Endothelial cell of hepatic sinusoid (primary cell): Measurements from ENCODE around the gene CALML4.
"Not testable (repeated sequence)": the region's sequence is repeated elsewhere in the genome, so short reads cannot be mapped to it uniquely, and the experiment has no call there.

Experiments
- in situ Hi-C: cut with HindIII; loops from 2 replicates; pipeline ENCODE4 v1.10.0; 2017; ENCODE audit warnings: low sequenced_read_pairs

Gene CALML4

DNA sequence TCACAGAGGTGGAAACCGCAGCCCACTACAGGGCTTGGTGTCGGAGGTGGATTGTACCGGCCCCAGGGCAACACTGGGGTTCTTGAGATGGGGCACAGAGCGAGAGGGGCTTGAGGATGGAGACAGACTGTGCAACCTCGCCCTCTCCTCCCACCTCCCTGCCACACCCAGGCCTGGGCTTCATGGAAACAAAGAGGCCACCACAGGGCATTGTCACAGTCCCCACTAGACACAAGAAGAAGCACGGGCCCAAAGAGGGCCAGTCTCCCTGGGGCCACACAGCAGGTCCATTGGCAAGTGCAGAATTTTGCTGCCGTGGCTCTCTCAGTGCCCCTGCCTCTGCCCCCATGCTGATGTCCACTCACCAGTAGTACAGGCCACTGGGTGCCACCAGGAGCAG is 4.1 kb upstream of the CALML4 start:
- in situ Hi-C loops: no loop called here

- in situ Hi-C loops: no loop called here
These were observed 3.6 kb upstream of the CALML4 start for GRCh38 chr15:68208636-68209240.

GRCh38 chr15:68208136-68208535 is 3.0 kb upstream of the CALML4 start:
- in situ Hi-C loops: no loop called here

GRCh38 chr15:68207176-68207935 is 2.2 kb upstream of the CALML4 start:
- in situ Hi-C loops: no loop called here

DNA sequence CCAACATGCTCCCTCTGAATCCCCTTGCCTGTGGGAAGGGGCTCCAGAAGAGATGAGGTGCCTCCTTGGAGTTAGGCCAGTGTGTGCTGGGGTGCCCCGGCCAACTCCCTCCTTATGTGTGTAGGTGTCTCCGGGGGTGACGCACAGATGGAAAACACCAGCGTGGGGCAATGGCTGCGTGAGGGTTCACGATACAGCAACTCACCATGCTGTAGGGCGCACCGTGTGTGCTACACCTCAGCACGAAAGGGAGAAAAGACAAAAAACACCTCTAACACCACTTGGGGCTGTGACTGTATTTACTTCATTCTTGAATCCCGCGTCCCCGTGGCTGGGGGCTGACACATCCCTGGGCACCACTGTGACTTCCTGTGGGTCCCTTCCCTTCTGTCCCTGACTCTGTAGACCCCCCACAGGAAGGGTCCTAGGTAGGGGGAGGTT is 1.6 kb upstream of the CALML4 start:
- in situ Hi-C loops: no loop called here

DNA sequence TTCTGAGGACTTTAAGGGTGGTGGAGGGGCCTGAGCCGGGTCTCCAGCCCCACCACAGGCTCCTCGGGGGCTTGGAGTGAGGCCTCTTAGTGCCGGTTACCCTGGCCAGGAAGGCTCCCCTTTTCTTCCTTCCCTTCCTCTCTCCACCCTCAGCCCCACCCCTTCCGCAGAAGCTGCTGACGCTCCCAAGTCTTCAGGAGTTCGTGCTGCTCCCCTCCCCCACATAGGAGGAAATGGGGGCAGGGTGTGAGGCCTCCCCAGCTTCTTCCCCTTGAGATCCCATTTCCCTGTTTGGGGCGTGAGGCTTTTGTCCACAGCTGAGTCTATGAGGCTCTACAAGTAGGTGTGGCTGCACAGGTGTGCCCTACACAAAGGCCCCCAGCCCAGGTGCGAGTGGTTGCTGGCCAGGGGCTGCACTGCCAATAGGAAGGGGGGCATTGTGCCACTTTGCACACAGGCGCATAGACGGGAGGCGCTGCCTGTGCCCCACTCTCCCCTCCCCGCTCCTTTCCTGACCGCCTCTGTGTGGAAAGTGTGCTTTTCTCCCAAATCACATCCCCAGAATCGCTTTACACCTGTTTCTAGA is 915 bp upstream of the CALML4 start:
- in situ Hi-C loops: no loop called here

- in situ Hi-C loops: no loop called here
These were observed 419 bp upstream of the CALML4 start for GRCh38 chr15:68205558-68205944.

DNA sequence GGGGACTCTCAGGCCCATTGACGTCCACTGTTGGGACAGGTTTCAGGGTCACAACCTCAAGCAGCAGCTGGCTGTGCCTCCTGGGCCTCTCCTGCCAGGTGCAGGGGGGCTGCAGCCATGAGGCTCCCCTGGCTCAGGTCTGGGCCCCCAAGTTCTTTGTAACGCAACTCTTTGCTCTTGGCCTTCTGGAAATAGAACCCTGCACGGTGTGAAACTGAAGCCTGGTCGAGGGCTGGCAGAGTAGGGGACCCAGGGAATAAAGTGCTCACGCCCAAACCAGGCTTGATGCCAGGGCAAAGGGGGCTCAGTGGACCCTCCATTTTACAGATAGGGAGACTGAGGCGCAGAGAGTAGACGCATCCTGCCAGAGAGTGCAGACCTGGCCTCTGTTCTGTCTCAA is 771 bp downstream of the CALML4 start:
- in situ Hi-C loops: no loop called here

GRCh38 chr15:68203956-68204355 is 1.2 kb downstream of the CALML4 start:
- in situ Hi-C loops: no loop called here

DNA sequence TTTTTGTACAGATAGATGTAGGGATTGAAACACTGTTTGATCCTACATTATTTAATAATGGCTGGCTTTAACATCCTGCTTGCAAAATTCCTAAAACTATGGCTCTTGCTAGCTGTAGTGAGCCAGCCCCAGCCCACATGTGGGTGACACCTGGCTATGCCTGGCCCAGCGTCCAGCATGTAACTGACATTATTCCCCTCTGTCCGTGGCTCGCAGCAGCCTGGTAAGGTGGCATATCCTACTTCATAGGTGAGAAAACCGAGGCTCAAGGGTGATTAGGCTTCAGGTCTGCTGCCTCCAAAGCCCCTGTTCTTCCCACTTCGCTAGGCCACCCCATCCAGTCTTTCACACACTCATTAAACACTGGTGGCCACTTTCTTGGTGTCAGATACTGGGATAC is 1.6 kb downstream of the CALML4 start:
- in situ Hi-C loops: no loop called here

DNA sequence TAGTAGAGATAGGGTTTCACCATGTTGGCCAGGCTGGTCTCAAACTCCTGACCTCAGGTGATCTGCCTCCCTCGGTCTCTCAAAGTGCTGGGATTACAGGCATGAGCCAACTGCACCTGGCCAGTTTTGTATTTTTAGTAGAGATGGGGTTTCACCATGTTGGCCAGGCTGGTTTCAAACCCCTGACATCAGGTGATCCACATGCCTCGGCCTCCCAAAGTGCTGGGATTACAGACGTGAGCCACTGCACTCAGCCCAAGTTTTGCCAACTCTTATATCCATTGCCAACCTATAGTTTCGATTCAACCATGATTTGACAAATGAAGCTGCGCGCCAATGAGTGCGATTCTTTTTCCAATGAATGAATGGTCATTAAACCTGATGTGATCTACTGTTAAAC is 2.1 kb downstream of the CALML4 start:
- in situ Hi-C loops: not testable (repeated sequence)

DNA sequence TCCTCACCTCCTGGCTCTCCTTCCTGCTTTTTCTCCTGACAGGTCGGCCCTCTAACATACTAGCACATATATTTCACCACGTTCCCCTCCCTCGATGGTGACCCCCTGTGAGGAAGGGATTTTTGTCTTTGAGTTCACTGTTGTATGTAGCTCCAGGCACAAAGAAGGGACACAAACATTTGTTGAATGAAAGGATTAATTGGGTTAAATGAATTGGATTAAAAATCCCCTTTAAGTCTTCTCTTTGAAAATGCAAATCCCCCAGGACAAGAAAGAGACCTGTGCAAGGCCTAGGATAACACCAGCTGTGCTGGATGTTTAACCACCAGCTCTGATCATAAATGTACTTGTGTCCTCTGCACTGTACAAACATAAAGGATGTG is 3.3 kb downstream of the CALML4 start:
- in situ Hi-C loops: no loop called here

GRCh38 chr15:68201153-68201878 is 3.8 kb downstream of the CALML4 start:
- in situ Hi-C loops: no loop called here

DNA sequence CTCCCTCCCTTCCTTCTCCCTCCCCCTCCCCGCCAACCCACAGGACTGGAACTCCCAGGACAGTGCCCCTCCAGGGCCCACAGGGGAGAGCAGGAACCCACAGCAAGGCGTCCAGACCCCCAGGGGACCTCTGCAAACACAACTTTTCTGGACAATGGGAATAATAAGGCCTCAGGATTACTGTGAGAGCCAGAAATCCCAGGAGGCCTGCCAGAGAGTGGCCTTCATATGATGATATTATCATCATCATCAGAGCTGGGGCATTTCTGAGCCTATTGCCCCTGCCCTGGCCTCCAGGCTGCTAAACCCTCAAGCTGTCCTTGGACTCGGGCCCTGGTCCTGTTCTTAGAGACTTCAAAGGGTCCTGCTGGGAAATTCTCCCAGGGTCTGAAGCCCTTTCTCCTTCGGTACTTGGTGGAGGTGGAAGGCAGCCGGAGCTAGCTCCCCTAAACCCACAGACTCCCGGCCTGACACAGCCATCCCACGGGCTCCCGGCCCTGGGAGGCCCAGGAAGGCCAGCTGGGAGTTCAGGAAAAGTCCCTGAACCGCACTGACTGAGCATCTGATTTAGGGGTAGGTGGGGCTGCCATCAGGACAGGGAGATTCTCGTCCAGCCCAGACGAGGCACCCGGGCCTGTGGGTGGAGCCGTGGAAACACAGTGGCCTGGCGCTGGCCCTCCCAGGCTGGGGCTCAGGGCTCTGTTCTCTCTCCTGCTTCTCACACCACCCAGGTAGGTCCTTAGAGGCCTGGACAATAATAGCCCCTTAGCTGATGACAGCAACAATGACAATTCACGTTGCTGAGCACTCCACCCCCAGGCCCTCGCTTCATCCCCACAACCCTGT is 4.9 kb downstream of the CALML4 start:
- in situ Hi-C loops: no loop called here

DNA sequence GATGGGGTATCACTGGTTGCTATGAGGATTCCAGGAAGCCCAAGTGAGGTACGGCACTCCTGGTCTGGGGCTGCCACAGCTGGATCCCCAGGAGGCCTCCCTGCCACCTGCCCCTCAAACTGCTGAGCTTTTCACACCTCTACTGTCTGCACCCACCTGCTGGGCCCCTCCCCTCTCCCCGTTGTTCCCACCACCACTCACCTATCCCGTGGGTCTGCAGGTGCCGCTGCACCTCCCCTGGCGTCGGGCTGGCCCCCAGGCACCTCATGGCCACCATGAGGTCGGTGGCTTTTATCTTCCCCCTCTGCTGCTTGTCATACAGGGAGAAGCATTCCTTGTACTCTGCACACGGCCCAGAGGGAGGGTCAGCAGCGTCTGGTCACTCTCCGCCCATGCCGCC is 5.8 kb downstream of the CALML4 start:
- in situ Hi-C loops: no loop called here

- in situ Hi-C loops: no loop called here
These were observed 7.3 kb downstream of the CALML4 start for GRCh38 chr15:68197661-68198437.

- in situ Hi-C loops: no loop called here
These were observed 8.0 kb downstream of the CALML4 start for GRCh38 chr15:68197170-68197492.

- in situ Hi-C loops: no loop called here
These were observed 8.5 kb downstream of the CALML4 start for GRCh38 chr15:68196445-68197169.

DNA sequence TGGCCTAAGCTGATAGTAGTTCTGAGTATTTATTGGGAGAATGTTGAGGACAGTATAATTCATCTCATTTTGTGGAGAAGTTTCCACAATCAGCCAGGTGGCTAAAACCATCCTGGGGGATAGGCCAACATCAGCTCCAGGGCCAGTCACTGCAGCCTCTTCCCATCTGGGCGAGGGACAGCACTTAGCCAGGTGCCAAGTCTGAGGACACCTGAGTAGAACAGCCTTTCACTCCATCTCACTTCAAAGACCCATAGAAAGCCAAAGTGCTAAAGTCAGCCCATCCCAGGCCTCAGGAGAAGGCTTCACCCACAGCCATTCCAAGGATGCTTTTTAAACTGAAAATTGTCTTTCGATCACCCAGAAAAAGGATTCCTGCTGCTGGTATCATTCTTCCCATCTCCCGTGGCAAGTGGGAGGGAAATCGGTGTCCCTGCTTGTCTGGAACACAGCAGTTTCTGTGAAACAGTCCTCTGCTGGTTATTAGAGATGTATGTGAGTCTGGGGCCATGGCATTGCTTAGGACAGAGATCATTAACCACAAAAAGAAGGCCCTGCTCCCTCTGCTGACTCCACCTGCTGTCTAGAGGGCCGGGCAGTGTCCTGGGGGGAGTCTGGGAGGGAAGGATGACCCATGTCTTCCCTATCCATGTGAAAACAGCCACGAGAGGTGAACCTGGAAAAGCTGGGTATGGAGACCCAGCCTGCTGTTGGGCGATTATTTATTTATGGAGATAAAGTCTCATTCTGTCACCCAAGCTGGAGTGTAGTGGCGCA is 9.6 kb downstream of the CALML4 start:
- in situ Hi-C loops: no loop called here
